HepG2 (cell line): Measurements from ENCODE around the gene CDH19. TPM values are rescaled to one million over a fixed set of nuclear protein-coding genes. Genes with fewer than 3 reads are reported as not detected.

Experiments
- ATAC-seq: fragments of 200-7000 bp; cut with Tn5 transposase; 3 replicates; pipeline ENCODE4 v1.9.1; 2020; ENCODE audit warnings: mild to moderate bottlenecking, moderate library complexity
- BruUV-seq: library from RNA; stranded (reverse); fragments of 400-500 nt; replicated peaks from 2 replicates; lab custom pipeline; 2021; lab: Mats Ljungman, UMichigan
- CTCF ChIA-PET: fragments of 300-600 bp; formaldehyde crosslinking; extraction: SDS; loops from one replicate; lab custom pipeline; 2021; ENCODE audit warnings: low total read pairs, inconsistent platforms, low intra/inter-chr PET ratio; lab: Yijun Ruan, JAX
- POLR2A ChIA-PET: fragments of 350-600 bp; sonication (Branson Sonifier 250); formaldehyde crosslinking; loops from one replicate; lab custom pipeline; 2020; ENCODE audit warnings: antibody characterized with exemption, inconsistent platforms; lab: Yijun Ruan, JAX
- DNase-seq: peaks from one replicate; pipeline ENCODE4 v3.0.0-alpha.2; 2015; ENCODE audit warnings: low spot score
- FAIRE-seq: peaks from 3 replicates; lab custom pipeline; 2011; peaks lifted over from hg19 to GRCh38; lab: Jason Lieb, UNC
- H2AFZ ChIP-seq: one replicate; pipeline ENCODE4 v1.6.1; 2011; ENCODE audit warnings: low read length, inconsistent platforms
- H3K27ac ChIP-seq: fragments of 300-600 bp; 3 replicates; pipeline ENCODE4 v1.8.0; 2011; ENCODE audit warnings: mixed run types, mild to moderate bottlenecking, mixed read lengths, low read length, inconsistent platforms; ENCODE audit not compliant: insufficient read depth; ENCODE audit errors: extremely low read length
- H3K27me3 ChIP-seq, 2 experiments: fragments of 200-600 bp in 1 of 2; 2 replicates in 1 of 2; 3 replicates in 1 of 2; pipeline versions ENCODE4 v1.6.0 to v1.8.0; 2011; ENCODE audit warnings: low read length in 2 of 2, mild to moderate bottlenecking in 2 of 2, moderate library complexity in 2 of 2, inconsistent platforms in 1 of 2; ENCODE audit not compliant: insufficient read depth in 2 of 2, control insufficient read depth in 1 of 2
- H3K36me3 ChIP-seq, 2 experiments: fragments of 200-600 bp in 1 of 2; replicated peaks in 1 of 2; 2 replicates in 1 of 2; 3 replicates in 1 of 2; pipeline versions ENCODE4 v1.5.1 to v1.8.0; 2011; ENCODE audit warnings: low read length in 2 of 2, inconsistent platforms in 1 of 2; ENCODE audit not compliant: insufficient read depth in 2 of 2, control insufficient read depth in 1 of 2
- H3K4me1 ChIP-seq: 2 replicates; pipeline ENCODE4 v1.5.1; 2012; ENCODE audit warnings: low read length, inconsistent platforms; ENCODE audit not compliant: insufficient read depth
- H3K4me2 ChIP-seq: 2 replicates; pipeline ENCODE4 v1.6.0; 2011; ENCODE audit warnings: low read depth, low read length, inconsistent platforms
- H3K4me3 ChIP-seq, 3 experiments: fragments of 200-600 bp in 1 of 3; sonication (generic), shearing (Covaris generic) in 1 of 3; replicated peaks in 1 of 3; 2 replicates each; pipeline ENCODE4 v1.5.1; 2011 to 2016; ENCODE audit warnings: low read length in 3 of 3, inconsistent platforms in 2 of 3, low read depth in 2 of 3, mild to moderate bottlenecking in 2 of 3, control low read depth in 1 of 3, mixed read lengths in 1 of 3; ENCODE audit not compliant: insufficient read depth in 1 of 3
- H3K79me2 ChIP-seq: one replicate; pipeline ENCODE4 v1.6.1; 2011; ENCODE audit warnings: low read length, inconsistent platforms; ENCODE audit not compliant: insufficient read depth
- H3K9ac ChIP-seq: 2 replicates; pipeline ENCODE4 v1.6.0; 2011; ENCODE audit warnings: mild to moderate bottlenecking, low read depth, low read length, inconsistent platforms; ENCODE audit not compliant: insufficient read depth
- H3K9me3 ChIP-seq: 2 replicates; pipeline ENCODE4 v1.5.1; 2012; ENCODE audit warnings: mild to moderate bottlenecking, low read length
- H4K20me1 ChIP-seq: 2 replicates; pipeline ENCODE4 v1.6.0; 2011; ENCODE audit warnings: inconsistent platforms, mild to moderate bottlenecking, low read length, moderate library complexity; ENCODE audit not compliant: insufficient read depth
- MBNL3 ChIP-seq: fragments of 250-450 bp; sonication (Bioruptor Pico); conservative IDR thresholded peaks from 2 replicates; pipeline ENCODE4 v1.8.0; 2022; ENCODE audit warnings: mild to moderate bottlenecking, inconsistent platforms
- NFIB ChIP-seq: sonication (generic); formaldehyde crosslinking; IDR thresholded peaks from 2 replicates; pipeline ENCODE4 v1.9.0; 2021; ENCODE audit warnings: missing genetic modification reagents, mild to moderate bottlenecking, borderline replicate concordance
- PAWR ChIP-seq: sonication (generic); formaldehyde crosslinking; IDR thresholded peaks from 2 replicates; pipeline ENCODE4 v1.4.0; 2020; ENCODE audit warnings: missing genetic modification reagents, mild to moderate bottlenecking, borderline replicate concordance
- SOX13 ChIP-seq, 3 experiments: fragments of 450-650 bp in 1 of 3; sonication (generic) in 1 of 3; formaldehyde crosslinking in 1 of 3; IDR thresholded peaks in 2 of 3; conservative IDR thresholded peaks in 1 of 3; 2 replicates each; pipeline versions ENCODE4 v1.5.0 to v1.6.1; 2016 to 2020; ENCODE audit warnings: antibody characterized with exemption in 1 of 3, mild to moderate bottlenecking in 1 of 3, missing compliant biosample characterization in 1 of 3, missing genetic modification reagents in 1 of 3, moderate library complexity in 1 of 3
- ZNF3 ChIP-seq: IDR thresholded peaks from 2 replicates; pipeline ENCODE4 v1.7.0; 2017; ENCODE audit warnings: inconsistent platforms
- WGBS: methylation state at CpG from one replicate; pipeline ENCODE4 v1.1.6; 2017; ENCODE audit warnings: low lambda C conversion rate; 5-methylcytosine and 5-hydroxymethylcytosine counted together
- in situ Hi-C: cut with HindIII; loops from 2 replicates; pipeline ENCODE4 v1.10.0; 2017; ENCODE audit warnings: low pct_unique_long_range_greater_than_20kb; ENCODE audit not compliant: extremely low pct_ligation_motif_present
- intact Hi-C: fragments of 100-400 bp; cut with micrococcal nuclease; formaldehyde crosslinking; loops from one replicate; pipeline ENCODE4 v1.10.0; 2022; ENCODE audit not compliant: unreplicated experiment
- polyA plus RNA-seq, 8 experiments: library from polyadenylated mRNA; depleted of rRNA in 3 of 8; stranded (reverse) in 7 of 8; unstranded in 1 of 8; fragments of >200 nt; fragmentation: Illumina TruSeq in 4 of 8; extraction: Trizol in 4 of 8; gene quantifications; 2 replicates each; pipeline versions ENCODE4 v1.2.1 to v1.2.3, GENCODE V29; 2011 to 2016; ENCODE audit warnings: low read depth in 4 of 8, missing spikeins in 1 of 8, mixed read lengths in 1 of 8; ENCODE audit not compliant: insufficient read depth in 1 of 8
- total RNA-seq, 5 experiments: library from RNA; depleted of rRNA; stranded (reverse); fragments of >200 nt; fragmentation: Illumina TruSeq; extraction: Trizol; gene quantifications; 2 replicates each; pipeline ENCODE4 v1.2.3, GENCODE V29; 2016; ENCODE audit warnings: low read depth in 1 of 5

The CDH19 gene
- total and polyA plus RNA-seq, 2 of the 13 experiments (the other 11 are each of a cell fraction or from before 2014, with no cell fraction given) = not detected

DNA sequence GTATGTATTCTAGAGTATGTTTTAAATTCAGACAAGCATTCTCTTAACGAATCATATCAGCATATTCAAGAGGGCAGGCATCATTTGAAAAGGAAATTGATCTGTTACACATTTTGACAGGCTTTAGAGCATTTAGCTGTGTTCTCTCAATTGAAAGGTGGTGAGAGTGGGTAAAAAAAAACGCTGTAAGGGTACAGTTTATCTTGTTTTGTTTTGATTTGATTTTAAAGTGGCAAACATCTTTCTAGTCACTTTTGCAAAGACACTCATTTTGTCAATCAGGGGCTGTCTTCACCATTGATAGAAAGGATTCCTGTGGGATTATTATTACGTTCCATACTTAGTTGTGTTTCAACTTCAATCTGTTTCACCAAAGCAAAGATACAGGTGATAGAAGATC lies 2.2 kb downstream of the CDH19 start:
- 4% methylated on average over 3 of the region's 3 CpGs for WGBS
- H3K4me2 ChIP-seq = no peak overlapping the region
- TF ChIP-seq NFIB (CRISPR knock-in tag) (no peak), PAWR (CRISPR knock-in tag) (no peak), MBNL3 (CRISPR knock-in tag) (no peak)
- TF ChIP-seq, all 625 proteins: peak for 0
- no peaks in the 10 kb centered on the region for H4K20me1 ChIP-seq
- ChIA-PET CTCF (no interaction called here), POLR2A (no interaction called here)
- BruUV-seq = no TSS peak
- no peak overlapping the region for H3K27ac ChIP-seq
- intact Hi-C loops = no loop called here
- FAIRE-seq = no peak
- no peak for ATAC-seq
- H2AFZ ChIP-seq = no peak overlapping the region
- no peak for DNase-seq
- H3K27me3 ChIP-seq = no peaks in the 10 kb centered on the region
- H3K4me1 ChIP-seq = 0 out of 2 replicates have a peak, but pooled peaks cover 4% of the 10 kb centered on the region
- H3K9ac ChIP-seq = no peak overlapping the region
- no peak overlapping the region for H3K4me3 ChIP-seq
- no peaks in the 10 kb centered on the region for H3K79me2 ChIP-seq
- no peaks in the 10 kb centered on the region for H3K9me3 ChIP-seq
- in situ Hi-C loops = no loop called here
- H3K36me3 ChIP-seq = no peaks in the 10 kb centered on the region

- Histone ChIP-seq H3K36me3 (no peaks in the 10 kb centered on the region), H2AFZ (no peak overlapping the region), H3K9me3 (no peaks in the 10 kb centered on the region), H3K4me2 (no peak overlapping the region), H3K9ac (no peak overlapping the region), H3K4me3 (no peak overlapping the region), H4K20me1 (no peaks in the 10 kb centered on the region), H3K79me2 (no peaks in the 10 kb centered on the region), H3K27me3 (no peaks in the 10 kb centered on the region), H3K4me1 (0 out of 2 replicates have a peak, but pooled peaks cover 4% of the 10 kb centered on the region), H3K27ac (no peak overlapping the region)
- ChIA-PET POLR2A (no interaction called here), CTCF (no interaction called here)
- DNase-seq (peak; percentile 69), FAIRE-seq (no peak), ATAC-seq (peak; percentile 67)
- in situ Hi-C loops = no loop called here
- 0% methylated on average over 3 of the region's 3 CpGs for WGBS
- BruUV-seq = no TSS peak
- intact Hi-C loops = no loop called here
- TF ChIP-seq SOX13 (IDR thresholded peaks at IDR 0.05) = no peak
- peak in 1 of 2 experiments; percentile 39; a peak in 2 of 4 replicates for TF ChIP-seq SOX13 (CRISPR knock-in tag; conservative IDR thresholded peaks at IDR 0.05 in 1 of 2, IDR thresholded peaks at IDR 0.05 in 1 of 2)
- TF ChIP-seq ZNF3 = no peak
Observed at GRCh38 chr18:66599190-66599589, 4.7 kb downstream of the CDH19 start.
